OCI-LY7 (cell line): ENCODE data around the gene OR52E5. TPM values are rescaled to one million over a fixed set of nuclear protein-coding genes. Genes with fewer than 3 reads are reported as not detected.

Experiments
- BruUV-seq: library from RNA; stranded (reverse); fragments of 400-500 nt; replicated peaks from 2 replicates; lab custom pipeline; 2021; lab: Mats Ljungman, UMichigan
- CTCF ChIA-PET: fragments of 300-600 bp; sonication (Branson Sonifier 250); formaldehyde crosslinking; loops from one replicate; lab custom pipeline; 2022; ENCODE audit warnings: antibody characterized with exemption; ENCODE audit not compliant: unreplicated experiment; lab: Charles Lee
- POLR2A ChIA-PET: fragments of 300-600 bp; sonication (Branson Sonifier 250); formaldehyde crosslinking; loops from one replicate; lab custom pipeline; 2022; ENCODE audit warnings: antibody characterized with exemption; lab: Charles Lee
- DNase-seq: peaks from one replicate; pipeline ENCODE4 v3.0.0-alpha.2; 2015; ENCODE audit warnings: low spot score
- H2AFZ ChIP-seq: fragments of 200-600 bp; sonication (generic), shearing (Covaris generic); 2 replicates; pipeline ENCODE4 v1.6.1; 2014; ENCODE audit warnings: mild to moderate bottlenecking, antibody characterized with exemption, low read length, moderate library complexity
- H3K27ac ChIP-seq: fragments of 200-600 bp; sonication (generic); 2 replicates; pipeline ENCODE4 v1.5.1; 2014; ENCODE audit warnings: mixed run types, low read depth, mild to moderate bottlenecking, moderate library complexity, low read length, inconsistent platforms; ENCODE audit not compliant: poor library complexity, severe bottlenecking
- H3K36me3 ChIP-seq: fragments of 200-600 bp; sonication (generic); 2 replicates; pipeline ENCODE4 v1.6.1; 2014; ENCODE audit warnings: mild to moderate bottlenecking, antibody characterized with exemption, low read length, moderate library complexity, mixed read lengths; ENCODE audit not compliant: insufficient read depth
- H3K4me1 ChIP-seq: fragments of 200-600 bp; sonication (generic); 2 replicates; pipeline ENCODE4 v1.5.1; 2014; ENCODE audit warnings: mild to moderate bottlenecking, low read length; ENCODE audit not compliant: insufficient read depth, poor library complexity, severe bottlenecking
- H3K4me2 ChIP-seq: fragments of 200-600 bp; sonication (generic); 2 replicates; pipeline ENCODE4 v1.6.1; 2014; ENCODE audit warnings: mild to moderate bottlenecking, low read length
- H3K4me3 ChIP-seq: fragments of 200-600 bp; sonication (generic); 2 replicates; pipeline ENCODE4 v1.5.1; 2014; ENCODE audit warnings: mild to moderate bottlenecking, low read depth, low read length; ENCODE audit not compliant: poor library complexity, severe bottlenecking
- H3K79me2 ChIP-seq: fragments of 200-600 bp; sonication (generic); 2 replicates; pipeline ENCODE4 v1.6.1; 2016; ENCODE audit warnings: low read depth, mild to moderate bottlenecking, low read length, moderate library complexity, mixed read lengths; ENCODE audit not compliant: insufficient read depth
- H3K9me2 ChIP-seq: fragments of 200-600 bp; sonication (generic); 2 replicates; pipeline ENCODE4 v1.6.1; 2016; ENCODE audit warnings: mild to moderate bottlenecking, low read length, mixed read lengths; ENCODE audit not compliant: insufficient read depth
- H3K9me3 ChIP-seq: fragments of 200-600 bp; sonication (generic); 2 replicates; pipeline ENCODE4 v1.6.1; 2014; ENCODE audit warnings: mild to moderate bottlenecking, mixed run types, low read length, mixed read lengths
- H4K20me1 ChIP-seq: fragments of 200-600 bp; sonication (generic); 2 replicates; pipeline ENCODE4 v1.6.1; 2014; ENCODE audit warnings: mild to moderate bottlenecking, antibody characterized with exemption, low read length, moderate library complexity, mixed read lengths; ENCODE audit not compliant: insufficient read depth
- EZH2phosphoT487 ChIP-seq: fragments of 200-600 bp; sonication (generic); IDR thresholded peaks from 2 replicates; pipeline ENCODE4 v1.6.1; 2018; ENCODE audit warnings: low read depth, borderline replicate concordance, mild to moderate bottlenecking, mixed run types, antibody characterized with exemption, low read length, moderate library complexity, mixed read lengths
- intact Hi-C: fragments of 100-400 bp; cut with micrococcal nuclease; formaldehyde crosslinking; loops from one replicate; pipeline ENCODE4 v1.10.0; 2022; ENCODE audit not compliant: unreplicated experiment
- total RNA-seq, 2 experiments: library from RNA; depleted of rRNA in 1 of 2; stranded (reverse); fragments of >200 nt in 1 of 2; shearing (Covaris generic) in 1 of 2; gene quantifications; 2 replicates each; pipeline ENCODE4 v1.2.3, GENCODE V29; 2014 to 2022
- TF ChIP-seq, protein P1 (sequence below): fragments of 200-600 bp; sonication (generic); conservative IDR thresholded peaks from 2 replicates; pipeline ENCODE4 v1.5.1; 2014; ENCODE audit warnings: mild to moderate bottlenecking, antibody characterized with exemption, low read length, moderate library complexity, mixed read lengths

The OR52E5 gene
- total RNA-seq, 2 experiments from 2014 or later: not detected

DNA sequence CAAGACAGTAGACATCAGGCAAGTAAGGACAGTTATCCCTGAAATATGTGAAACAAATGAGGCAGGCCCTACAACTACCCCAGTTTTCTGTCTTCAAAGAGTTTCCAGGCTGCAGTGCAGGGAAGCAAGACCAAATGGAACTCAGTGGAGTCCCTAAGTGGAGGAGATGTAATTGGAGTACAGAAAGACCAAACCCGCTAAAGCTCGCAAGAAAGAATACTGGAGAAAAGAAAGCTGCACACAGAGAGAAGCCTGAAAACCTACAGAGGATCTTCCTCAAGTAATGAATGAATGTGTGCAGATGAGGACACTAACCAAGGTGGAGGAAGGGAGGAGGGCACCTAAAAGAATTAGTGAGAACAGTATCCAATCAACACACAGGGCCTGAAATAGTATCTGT lies 47.7 kb downstream of the OR52E5 start:
- CTCF ChIA-PET: no interaction called here
- intact Hi-C loops: no loop called here

GRCh38 chr11:5941951-5942350 lies 48.9 kb downstream of the OR52E5 start, which contains the start of gene OR56A3:
Gene OR56A3 (plus strand): TSS chr11:5942251. CDS start chr11:5947347, 5,096 bp downstream.
- H3K27ac ChIP-seq: no peak within 1 kb of the TSS
- H3K4me2 ChIP-seq: no peak within 1 kb of the TSS
- H3K4me1 ChIP-seq: no peaks in the 10 kb centered on the region
- no peak for DNase-seq
- H3K9me3 ChIP-seq: no peaks in the 10 kb centered on the region
- no peaks in the 10 kb centered on the region for H4K20me1 ChIP-seq
- no peak for TF ChIP-seq EZH2phosphoT487
- TF ChIP-seq, protein P1, sequence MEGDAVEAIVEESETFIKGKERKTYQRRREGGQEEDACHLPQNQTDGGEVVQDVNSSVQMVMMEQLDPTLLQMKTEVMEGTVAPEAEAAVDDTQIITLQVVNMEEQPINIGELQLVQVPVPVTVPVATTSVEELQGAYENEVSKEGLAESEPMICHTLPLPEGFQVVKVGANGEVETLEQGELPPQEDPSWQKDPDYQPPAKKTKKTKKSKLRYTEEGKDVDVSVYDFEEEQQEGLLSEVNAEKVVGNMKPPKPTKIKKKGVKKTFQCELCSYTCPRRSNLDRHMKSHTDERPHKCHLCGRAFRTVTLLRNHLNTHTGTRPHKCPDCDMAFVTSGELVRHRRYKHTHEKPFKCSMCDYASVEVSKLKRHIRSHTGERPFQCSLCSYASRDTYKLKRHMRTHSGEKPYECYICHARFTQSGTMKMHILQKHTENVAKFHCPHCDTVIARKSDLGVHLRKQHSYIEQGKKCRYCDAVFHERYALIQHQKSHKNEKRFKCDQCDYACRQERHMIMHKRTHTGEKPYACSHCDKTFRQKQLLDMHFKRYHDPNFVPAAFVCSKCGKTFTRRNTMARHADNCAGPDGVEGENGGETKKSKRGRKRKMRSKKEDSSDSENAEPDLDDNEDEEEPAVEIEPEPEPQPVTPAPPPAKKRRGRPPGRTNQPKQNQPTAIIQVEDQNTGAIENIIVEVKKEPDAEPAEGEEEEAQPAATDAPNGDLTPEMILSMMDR: no peak
- CTCF ChIA-PET: no interaction called here
- H3K9me2 ChIP-seq: no peaks in the 10 kb centered on the region
- H3K79me2 ChIP-seq: no peaks in the 10 kb centered on the region
- no peak within 1 kb of the TSS for H3K4me3 ChIP-seq
- H3K36me3 ChIP-seq: no peaks in the 10 kb centered on the region
- intact Hi-C loops: no loop called here
- POLR2A ChIA-PET: no interaction called here
- H2AFZ ChIP-seq: no peak within 1 kb of the TSS
- no TSS peak for BruUV-seq

More for the DNA sequence above, 47.7 kb downstream of the OR52E5 start:
- H3K9me2 ChIP-seq: no peaks in the 10 kb centered on the region
- no peak for DNase-seq
- H3K79me2 ChIP-seq: no peaks in the 10 kb centered on the region
- no peak overlapping the region for H2AFZ ChIP-seq
- BruUV-seq: no TSS peak
- H3K4me2 ChIP-seq: no peak overlapping the region
- TF ChIP-seq EZH2phosphoT487: no peak
- TF ChIP-seq, protein P1: no peak
- no peaks in the 10 kb centered on the region for H3K36me3 ChIP-seq
- H3K9me3 ChIP-seq: no peaks in the 10 kb centered on the region
- no peak overlapping the region for H3K27ac ChIP-seq
- no peaks in the 10 kb centered on the region for H4K20me1 ChIP-seq
- H3K4me1 ChIP-seq: no peaks in the 10 kb centered on the region
- POLR2A ChIA-PET: no interaction called here
- H3K4me3 ChIP-seq: no peak overlapping the region

Other genes starting within 250 kb of the OR52E5 start
- 16.6 and 19.6 TPM in 2 replicates for gene TRIM5, start 208.1 kb upstream of the OR52E5 start, total RNA-seq (2014; rRNA removed; shearing (Covaris generic))
- 22.5 and 25.5 TPM in 2 replicates for gene TRIM5, start 208.1 kb upstream of the OR52E5 start, total RNA-seq (2022)
- 28.5 and 42.7 TPM in 2 replicates for gene TRIM22, start 203.4 kb upstream of the OR52E5 start, total RNA-seq (2014; rRNA removed; shearing (Covaris generic))
- 41.6 and 49.7 TPM in 2 replicates for gene TRIM22, start 203.4 kb upstream of the OR52E5 start, total RNA-seq (2022)
- gene OR56B1, start 156.8 kb upstream of the OR52E5 start, total RNA-seq (2014; rRNA removed; shearing (Covaris generic)): 0.06 TPM in 1 of 2 replicates, not detected in the other
- gene OR56B1, start 156.8 kb upstream of the OR52E5 start, total RNA-seq (2022): not detected in 2 replicates
- gene OR52N4, start 139.0 kb upstream of the OR52E5 start, total RNA-seq (2014; rRNA removed; shearing (Covaris generic)): not detected in 2 replicates
- gene OR52N4, start 139.0 kb upstream of the OR52E5 start, total RNA-seq (2022): 0.37 TPM in 1 of 2 replicates, not detected in the other
- gene OR52N5, start 109.9 kb upstream of the OR52E5 start, total RNA-seq (2014; rRNA removed; shearing (Covaris generic)): not detected in 2 replicates
- not detected in 2 replicates for gene OR52N5, start 109.9 kb upstream of the OR52E5 start, total RNA-seq (2022)
- not detected in 2 replicates for gene OR52N1, start 101.9 kb upstream of the OR52E5 start, total RNA-seq (2014; rRNA removed; shearing (Covaris generic))
- not detected in 2 replicates for gene OR52N1, start 101.9 kb upstream of the OR52E5 start, total RNA-seq (2022)
- not detected in 2 replicates for gene OR52N2, start 84.3 kb upstream of the OR52E5 start, total RNA-seq (2014; rRNA removed; shearing (Covaris generic))
- not detected in 2 replicates for gene OR52N2, start 84.3 kb upstream of the OR52E5 start, total RNA-seq (2022)
- not detected in 2 replicates for gene OR52E6, start 51.3 kb upstream of the OR52E5 start, total RNA-seq (2014; rRNA removed; shearing (Covaris generic))
- not detected in 2 replicates for gene OR52E6, start 51.3 kb upstream of the OR52E5 start, total RNA-seq (2022)
- gene OR52E8, start 35.5 kb upstream of the OR52E5 start, total RNA-seq (2014; rRNA removed; shearing (Covaris generic)): not detected in 2 replicates
- not detected in 2 replicates for gene OR52E8, start 35.5 kb upstream of the OR52E5 start, total RNA-seq (2022)
- gene OR52E4, start 12.6 kb upstream of the OR52E5 start, total RNA-seq (2014; rRNA removed; shearing (Covaris generic)): not detected in 2 replicates
- not detected in 2 replicates for gene OR52E4, start 12.6 kb upstream of the OR52E5 start, total RNA-seq (2022)
- not detected in 2 replicates for gene OR56A3, start 49.0 kb downstream of the OR52E5 start, total RNA-seq (2014; rRNA removed; shearing (Covaris generic))
- not detected in 2 replicates for gene OR56A3, start 49.0 kb downstream of the OR52E5 start, total RNA-seq (2022)
- gene OR56A5, start 75.3 kb downstream of the OR52E5 start, total RNA-seq (2014; rRNA removed; shearing (Covaris generic)): not detected in 2 replicates
- gene OR56A5, start 75.3 kb downstream of the OR52E5 start, total RNA-seq (2022): not detected in 2 replicates
- gene OR52L1, start 93.8 kb downstream of the OR52E5 start, total RNA-seq (2014; rRNA removed; shearing (Covaris generic)): not detected in 2 replicates
- gene OR52L1, start 93.8 kb downstream of the OR52E5 start, total RNA-seq (2022): not detected in 2 replicates
- gene OR56A4, start 113.7 kb downstream of the OR52E5 start, total RNA-seq (2014; rRNA removed; shearing (Covaris generic)): not detected in 2 replicates
- gene OR56A4, start 113.7 kb downstream of the OR52E5 start, total RNA-seq (2022): 0.11 TPM in 1 of 2 replicates, not detected in the other
- gene OR56A1, start 137.6 kb downstream of the OR52E5 start, total RNA-seq (2014; rRNA removed; shearing (Covaris generic)): not detected in 2 replicates
- not detected in 2 replicates for gene OR56A1, start 137.6 kb downstream of the OR52E5 start, total RNA-seq (2022)
- gene OR56B4, start 214.5 kb downstream of the OR52E5 start, total RNA-seq (2014; rRNA removed; shearing (Covaris generic)): not detected in 2 replicates
- gene OR56B4, start 214.5 kb downstream of the OR52E5 start, total RNA-seq (2022): not detected in 2 replicates